Measurements from ENCODE around the gene AHCYL1. TPM values are rescaled to one million over a fixed set of nuclear protein-coding genes. Genes with fewer than 3 reads are reported as not detected.

Gene AHCYL1
- total RNA-seq, 1 experiment from 2014 or later, result 92.0 TPM

DNA sequence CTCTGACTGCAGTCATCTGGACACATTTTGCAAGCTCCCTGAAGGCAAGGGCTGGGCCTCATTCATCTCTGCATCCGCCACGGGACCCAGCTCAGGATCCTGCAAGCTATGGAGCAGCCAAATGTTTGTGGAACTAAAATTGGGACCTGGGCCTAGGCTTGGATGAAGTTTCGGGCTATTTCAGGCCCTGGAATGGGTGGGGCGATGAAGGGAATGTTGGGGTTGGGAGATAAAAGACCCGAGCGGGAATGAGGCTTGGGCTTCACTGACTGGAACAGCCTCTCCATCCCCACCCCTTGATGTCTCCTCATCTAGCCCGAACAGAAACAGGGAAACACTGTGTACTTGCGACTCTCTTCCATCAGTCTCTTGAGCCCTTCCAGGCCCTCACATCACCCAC is 7.3 kb upstream of the AHCYL1 start:
- TF ChIP-seq ZFX (IDR thresholded peaks at IDR 0.05) (no peak), SRF (IDR thresholded peaks at IDR 0.05; ENCODE audit: low read depth) (no peak)
- H3K79me2 ChIP-seq (ENCODE audit: insufficient read depth, low read length), result no peaks in the 10 kb centered on the region
- intact Hi-C loops (cut with micrococcal nuclease), result no loop called here
- ATAC-seq (no peak), DNase-seq (ENCODE audit: low read depth, low spot score) (no peak)
- CTCF ChIA-PET, result interaction anchor here (9.0 kb wide), 1 partner anchor 197 kb away, joined by 396 read pairs; no protein-coding TSS in a partner anchor
- no peaks in the 10 kb centered on the region for H3K9me3 ChIP-seq (ENCODE audit: control insufficient read depth in 1 of 2, insufficient read depth in 1 of 2, low read depth in 1 of 2, low read length in 2 of 2)
- no peak overlapping the region for H3K4me3 ChIP-seq (replicated peaks in 1 of 2; ENCODE audit: low read depth in 1 of 2, low read length in 2 of 2)
- no peaks in the 10 kb centered on the region for H4K20me1 ChIP-seq (ENCODE audit: insufficient read depth)
- H3K27me3 ChIP-seq (ENCODE audit: insufficient read depth, low read length), result no peaks in the 10 kb centered on the region
- H2AFZ ChIP-seq (ENCODE audit: low read depth, low read length, poor library complexity, severe bottlenecking), result no peak overlapping the region
- H3K9ac ChIP-seq (ENCODE audit: low read length), result no peak overlapping the region
- POLR2A ChIA-PET, result no interaction called here
- H3K27ac ChIP-seq (ENCODE audit: low read depth, low read length), result no peak overlapping the region
- H3K4me2 ChIP-seq (ENCODE audit: low read length), result no peak overlapping the region
- H3K36me3 ChIP-seq (ENCODE audit: control insufficient read depth in 1 of 2, insufficient read depth in 2 of 2, low read length in 2 of 2), result no peaks in the 10 kb centered on the region
- RAD21 ChIA-PET (ENCODE audit: low non-redundant PET in 1 of 2, low total read pairs in 2 of 2, uncharacterized antibody in 2 of 2, unreplicated experiment in 2 of 2), result no interaction called here
- peaks cover 2 to 26% of the 10 kb centered on the region in 2 experiments; a peak in 3 of 4 replicates for H3K4me1 ChIP-seq (ENCODE audit: control insufficient read depth in 1 of 2, insufficient read depth in 2 of 2, low read length in 2 of 2)
- BruUV-seq (replicated peaks), result no TSS peak
- H3K9me2 ChIP-seq (ENCODE audit: insufficient read depth), result no peaks in the 10 kb centered on the region

DNA sequence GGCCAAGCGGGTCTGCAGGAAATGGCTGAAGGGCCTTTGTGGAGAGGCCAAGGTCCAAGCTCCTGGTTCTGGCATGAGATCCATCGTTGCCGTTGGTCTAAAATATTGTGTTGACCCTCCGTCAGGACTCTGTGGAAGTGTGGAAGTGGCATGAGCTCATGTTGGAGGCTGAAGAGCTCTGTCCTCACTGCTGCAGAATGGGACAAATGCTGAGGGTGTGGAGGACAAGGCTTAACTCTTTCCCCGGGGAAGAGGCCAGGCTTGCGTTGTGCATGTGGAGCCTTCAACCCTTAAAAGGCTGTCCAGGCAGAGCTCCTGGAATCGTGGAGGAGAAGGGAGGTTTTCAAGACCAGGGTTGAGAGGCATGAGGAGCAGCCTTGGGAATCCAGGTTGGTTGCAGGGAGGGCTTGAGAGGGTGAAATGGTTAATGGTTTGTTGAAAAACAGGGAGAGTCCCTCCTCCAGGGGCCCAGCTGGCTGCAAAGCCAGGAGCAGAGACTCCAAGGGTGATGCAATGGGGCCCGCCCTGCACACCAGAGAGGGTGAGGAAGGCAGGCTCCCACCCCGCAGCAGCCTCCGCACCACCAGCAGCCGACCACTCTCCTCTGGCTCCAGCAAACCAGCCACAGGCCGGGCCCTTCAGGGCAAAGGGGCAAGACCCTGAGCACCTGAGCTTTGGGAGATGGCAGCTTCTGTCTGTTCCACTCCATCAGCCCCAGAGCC is 6.7 kb upstream of the AHCYL1 start:
- Histone ChIP-seq H3K9me3 (ENCODE audit: control insufficient read depth in 1 of 2, insufficient read depth in 1 of 2, low read depth in 1 of 2, low read length in 2 of 2) (no peaks in the 10 kb centered on the region), H3K27ac (ENCODE audit: low read depth, low read length) (no peak overlapping the region), H3K4me3 (replicated peaks in 1 of 2; ENCODE audit: low read depth in 1 of 2, low read length in 2 of 2) (no peak overlapping the region), H2AFZ (ENCODE audit: low read depth, low read length, poor library complexity, severe bottlenecking) (no peak overlapping the region), H3K27me3 (ENCODE audit: insufficient read depth, low read length) (no peaks in the 10 kb centered on the region), H3K36me3 (ENCODE audit: control insufficient read depth in 1 of 2, insufficient read depth in 2 of 2, low read length in 2 of 2) (no peaks in the 10 kb centered on the region), H3K4me1 (ENCODE audit: control insufficient read depth in 1 of 2, insufficient read depth in 2 of 2, low read length in 2 of 2) (peaks cover 2 to 26% of the 10 kb centered on the region in 2 experiments; a peak in 3 of 4 replicates), H3K4me2 (ENCODE audit: low read length) (no peak overlapping the region), H4K20me1 (ENCODE audit: insufficient read depth) (no peaks in the 10 kb centered on the region), H3K9ac (ENCODE audit: low read length) (no peak overlapping the region), H3K9me2 (ENCODE audit: insufficient read depth) (no peaks in the 10 kb centered on the region), H3K79me2 (ENCODE audit: insufficient read depth, low read length) (no peaks in the 10 kb centered on the region)
- ChIA-PET RAD21 (ENCODE audit: low non-redundant PET in 1 of 2, low total read pairs in 2 of 2, uncharacterized antibody in 2 of 2, unreplicated experiment in 2 of 2) (no interaction called here), POLR2A (no interaction called here), CTCF (interaction anchor here (9.0 kb wide), 1 partner anchor 198 kb away, joined by 396 read pairs; no protein-coding TSS in a partner anchor)
- ATAC-seq (no peak), DNase-seq (ENCODE audit: low read depth, low spot score) (no peak)
- TF ChIP-seq SIN3A (IDR thresholded peaks at IDR 0.05; ENCODE audit: low read depth) (no peak), CEBPB (IDR thresholded peaks at IDR 0.05; ENCODE audit: low read depth) (no peak), SRF (IDR thresholded peaks at IDR 0.05; ENCODE audit: low read depth) (no peak), EZH2 (IDR thresholded peaks at IDR 0.05) (no peak), POLR2A (IDR thresholded peaks at IDR 0.05; ENCODE audit: borderline replicate concordance, extremely low read depth, insufficient read depth, insufficient read length) (no peak), REST (IDR thresholded peaks at IDR 0.05; ENCODE audit: low read depth) (no peak), EZH2phosphoT487 (IDR thresholded peaks at IDR 0.05; ENCODE audit: borderline replicate concordance) (no peak)
- TF ChIP-seq, protein P1, sequence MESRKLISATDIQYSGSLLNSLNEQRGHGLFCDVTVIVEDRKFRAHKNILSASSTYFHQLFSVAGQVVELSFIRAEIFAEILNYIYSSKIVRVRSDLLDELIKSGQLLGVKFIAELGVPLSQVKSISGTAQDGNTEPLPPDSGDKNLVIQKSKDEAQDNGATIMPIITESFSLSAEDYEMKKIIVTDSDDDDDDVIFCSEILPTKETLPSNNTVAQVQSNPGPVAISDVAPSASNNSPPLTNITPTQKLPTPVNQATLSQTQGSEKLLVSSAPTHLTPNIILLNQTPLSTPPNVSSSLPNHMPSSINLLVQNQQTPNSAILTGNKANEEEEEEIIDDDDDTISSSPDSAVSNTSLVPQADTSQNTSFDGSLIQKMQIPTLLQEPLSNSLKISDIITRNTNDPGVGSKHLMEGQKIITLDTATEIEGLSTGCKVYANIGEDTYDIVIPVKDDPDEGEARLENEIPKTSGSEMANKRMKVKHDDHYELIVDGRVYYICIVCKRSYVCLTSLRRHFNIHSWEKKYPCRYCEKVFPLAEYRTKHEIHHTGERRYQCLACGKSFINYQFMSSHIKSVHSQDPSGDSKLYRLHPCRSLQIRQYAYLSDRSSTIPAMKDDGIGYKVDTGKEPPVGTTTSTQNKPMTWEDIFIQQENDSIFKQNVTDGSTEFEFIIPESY (IDR thresholded peaks at IDR 0.05; ENCODE audit: extremely low read depth, insufficient replicate concordance, low read length), result no peak
- TF ChIP-seq, protein P2, sequence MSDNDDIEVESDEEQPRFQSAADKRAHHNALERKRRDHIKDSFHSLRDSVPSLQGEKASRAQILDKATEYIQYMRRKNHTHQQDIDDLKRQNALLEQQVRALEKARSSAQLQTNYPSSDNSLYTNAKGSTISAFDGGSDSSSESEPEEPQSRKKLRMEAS (IDR thresholded peaks at IDR 0.05), result no peak
- no TSS peak for BruUV-seq (replicated peaks)
- intact Hi-C loops (cut with micrococcal nuclease), result no loop called here
